Panc1 (cell line): ENCODE results near the gene PLCB1. TPM values are rescaled to one million over a fixed set of nuclear protein-coding genes. Genes with fewer than 3 reads are reported as not detected.

Experiments used
- ATAC-seq: fragments of 200-7000 bp; cut with Tn5 transposase; 2 replicates; pipeline ENCODE4 v1.9.1; 2020; ENCODE audit warnings: mild to moderate bottlenecking, moderate library complexity
- BruUV-seq: library from RNA; stranded (reverse); fragments of 400-500 nt; replicated peaks from 2 replicates; lab custom pipeline; 2021; lab: Mats Ljungman, UMichigan
- CTCF ChIA-PET: fragments of 300-600 bp; sonication (Branson Sonifier 250); formaldehyde crosslinking; loops from one replicate; lab custom pipeline; 2022; ENCODE audit warnings: antibody characterized with exemption; lab: Charles Lee
- POLR2A ChIA-PET: fragments of 300-600 bp; sonication (Branson Sonifier 250); formaldehyde crosslinking; loops from one replicate; lab custom pipeline; 2022; ENCODE audit warnings: antibody characterized with exemption; lab: Charles Lee
- DNase-seq: peaks from one replicate; pipeline ENCODE4 v3.0.0-alpha.2; 2010; ENCODE audit warnings: low read depth, low spot score
- H3K27ac ChIP-seq: 2 replicates; pipeline ENCODE4 v1.5.1; 2011; ENCODE audit warnings: mild to moderate bottlenecking, low read length, inconsistent platforms
- H3K27me3 ChIP-seq: fragments of 200-500 bp; sonication (Bioruptor generic); 2 replicates; pipeline ENCODE4 v1.6.0; 2014; ENCODE audit warnings: low read length, inconsistent platforms; ENCODE audit not compliant: control insufficient read depth, insufficient read depth
- H3K36me3 ChIP-seq: fragments of 200-500 bp; sonication (Bioruptor generic); 2 replicates; pipeline ENCODE4 v1.5.1; 2014; ENCODE audit warnings: inconsistent platforms, mild to moderate bottlenecking, low read length, moderate library complexity; ENCODE audit not compliant: control insufficient read depth, insufficient read depth
- H3K4me1 ChIP-seq: 2 replicates; pipeline ENCODE4 v1.5.1; 2011; ENCODE audit warnings: inconsistent platforms, mild to moderate bottlenecking, low read length, moderate library complexity; ENCODE audit not compliant: control insufficient read depth, insufficient read depth
- H3K4me3 ChIP-seq, 2 experiments: 2 replicates each; pipeline ENCODE4 v1.5.1; 2011 to 2012; ENCODE audit warnings: low read depth in 2 of 2, low read length in 2 of 2, mild to moderate bottlenecking in 2 of 2, inconsistent platforms in 1 of 2, moderate library complexity in 1 of 2
- H3K9me3 ChIP-seq: fragments of 200-500 bp; sonication (Bioruptor generic); 2 replicates; pipeline ENCODE4 v1.5.1; 2014; ENCODE audit warnings: low read depth, mild to moderate bottlenecking, inconsistent platforms, low read length, moderate library complexity; ENCODE audit not compliant: control insufficient read depth, insufficient read depth
- CTCF ChIP-seq: fragments of 450-650 bp; IDR thresholded peaks from 2 replicates; pipeline ENCODE4 v1.5.1; 2017; ENCODE audit warnings: mild to moderate bottlenecking
- POLR2AphosphoS5 ChIP-seq: IDR thresholded peaks from 2 replicates; pipeline ENCODE4 v1.6.1; 2012; ENCODE audit warnings: mild to moderate bottlenecking, low read depth, low read length, moderate library complexity
- REST ChIP-seq, 2 experiments: IDR thresholded peaks; 2 replicates each; pipeline ENCODE4 v1.6.1; 2011 to 2012; ENCODE audit warnings: low read depth in 2 of 2, control low read depth in 1 of 2, low read length in 1 of 2, mild to moderate bottlenecking in 1 of 2, moderate library complexity in 1 of 2; ENCODE audit not compliant: insufficient read depth in 1 of 2
- SIN3A ChIP-seq: IDR thresholded peaks from 2 replicates; pipeline ENCODE4 v1.6.1; 2012; ENCODE audit warnings: low read depth, mild to moderate bottlenecking, low read length, moderate library complexity, borderline replicate concordance; ENCODE audit not compliant: insufficient read depth
- TCF7L2 ChIP-seq: IDR thresholded peaks from 2 replicates; pipeline ENCODE4 v1.6.1; 2011; ENCODE audit warnings: mild to moderate bottlenecking, low read depth, low read length, inconsistent platforms
- in situ Hi-C: cut with HindIII; loops from 2 replicates; pipeline ENCODE4 v1.10.0; 2016; ENCODE audit warnings: low sequenced_read_pairs, low pct_unique_long_range_greater_than_20kb
- intact Hi-C: fragments of 100-400 bp; cut with micrococcal nuclease; formaldehyde crosslinking; loops from one replicate; pipeline ENCODE4 v1.10.0; 2022; ENCODE audit not compliant: unreplicated experiment
- total RNA-seq: library from RNA; stranded (reverse); gene quantifications from one replicate; pipeline ENCODE4 v1.2.1, GENCODE V29; 2021; ENCODE audit not compliant: unreplicated experiment

PLCB1 gene
- total RNA-seq, 1 experiment from 2014 or later, result 0.59 TPM

GRCh38 chr20:8421981-8422380 is 289.9 kb downstream of the PLCB1 start:
- no peaks in the 10 kb centered on the region for H3K27me3 ChIP-seq
- no TSS peak for BruUV-seq
- H3K36me3 ChIP-seq, result no peaks in the 10 kb centered on the region
- TF ChIP-seq SIN3A (no peak), TCF7L2 (no peak), POLR2AphosphoS5 (no peak), CTCF (no peak)
- H3K4me3 ChIP-seq, result no peak overlapping the region
- H3K9me3 ChIP-seq, result no peaks in the 10 kb centered on the region
- ChIA-PET CTCF (no interaction called here), POLR2A (no interaction called here)
- ATAC-seq (no peak), DNase-seq (no peak)
- intact Hi-C loops, result no loop called here
- no peaks in the 10 kb centered on the region for H3K4me1 ChIP-seq
- no peak overlapping the region for H3K27ac ChIP-seq
- in situ Hi-C loops, result no loop called here

- ATAC-seq (no peak), DNase-seq (no peak)
- in situ Hi-C loops, result no loop called here
- H3K4me1 ChIP-seq, result no peaks in the 10 kb centered on the region
- TF ChIP-seq CTCF (no peak), REST (IDR thresholded peaks at IDR 0.05; ENCODE audit: insufficient read depth in 1 of 2, low read depth in 2 of 2, low read length in 1 of 2) (no peak), POLR2AphosphoS5 (no peak), TCF7L2 (no peak), SIN3A (no peak)
- H3K27ac ChIP-seq, result no peak overlapping the region
- no peaks in the 10 kb centered on the region for H3K36me3 ChIP-seq
- H3K4me3 ChIP-seq, result no peak overlapping the region
- BruUV-seq, result no TSS peak
- ChIA-PET POLR2A (no interaction called here), CTCF (no interaction called here)
- H3K27me3 ChIP-seq, result no peaks in the 10 kb centered on the region
- no peaks in the 10 kb centered on the region for H3K9me3 ChIP-seq
- intact Hi-C loops, result no loop called here
Measured at GRCh38 chr20:8423482-8423881, 291.4 kb downstream of the PLCB1 start.
